CD14-positive monocyte (primary cell): Measurements from ENCODE around the gene MIF4GD. TPM values are rescaled to one million over a fixed set of nuclear protein-coding genes. Genes with fewer than 3 reads are reported as not detected.
A peak's percentile ranks its signal among the peaks of the same experiment; 100 is the strongest.

Experiments
- DNase-seq, 3 donors: peaks; one replicate each; pipeline ENCODE4 v3.0.0-alpha.2; 2011 to 2022
- H2AFZ ChIP-seq: 2 replicates; pipeline ENCODE4 v1.6.0; 2012; ENCODE audit warnings: mild to moderate bottlenecking, low read depth, low read length, inconsistent platforms; ENCODE audit not compliant: insufficient read depth, poor library complexity, severe bottlenecking
- H3K27ac ChIP-seq, 2 donors: 1 replicate in 1 of 2; 2 replicates in 1 of 2; pipeline ENCODE4 v1.5.1; 2012 to 2013; ENCODE audit warnings: low read length in 2 of 2, control low read depth in 1 of 2, inconsistent platforms in 1 of 2, low read depth in 1 of 2, mild to moderate bottlenecking in 1 of 2
- H3K27me3 ChIP-seq, 2 donors: one replicate each; pipeline versions ENCODE4 v1.6.0 to v1.6.1; 2011 to 2013; ENCODE audit warnings: low read length in 2 of 2; ENCODE audit not compliant: control insufficient read depth in 2 of 2, insufficient read depth in 2 of 2
- H3K36me3 ChIP-seq, 2 donors: replicated peaks in 1 of 2; 1 replicate in 1 of 2; 2 replicates in 1 of 2; pipeline versions ENCODE4 v1.5.1 to v1.6.1; 2012 to 2013; ENCODE audit warnings: low read length in 2 of 2, control low read depth in 1 of 2, inconsistent platforms in 1 of 2, mild to moderate bottlenecking in 1 of 2; ENCODE audit not compliant: insufficient read depth in 2 of 2, control insufficient read depth in 1 of 2
- H3K4me1 ChIP-seq, 2 donors: 1 replicate in 1 of 2; 2 replicates in 1 of 2; pipeline versions ENCODE4 v1.5.1 to v1.6.1; 2012 to 2013; ENCODE audit warnings: low read length in 2 of 2, control low read depth in 1 of 2, inconsistent platforms in 1 of 2, mild to moderate bottlenecking in 1 of 2, moderate library complexity in 1 of 2; ENCODE audit not compliant: insufficient read depth in 2 of 2, control insufficient read depth in 1 of 2
- H3K4me2 ChIP-seq: replicated peaks from 2 replicates; pipeline ENCODE3; 2012; ENCODE audit warnings: low read length, moderate library complexity, mild to moderate bottlenecking; ENCODE audit not compliant: poor library complexity, severe bottlenecking; ENCODE audit errors: extremely low read depth
- H3K4me3 ChIP-seq, 3 experiments: fragments of 200-600 bp in 1 of 3; sonication (generic) in 1 of 3; replicated peaks in 1 of 3; 1 replicate in 2 of 3; 2 replicates in 1 of 3; pipeline ENCODE4 v1.5.1; 2011 to 2013; ENCODE audit warnings: low read length in 3 of 3, mild to moderate bottlenecking in 3 of 3, control low read depth in 2 of 3, low read depth in 2 of 3, inconsistent platforms in 1 of 3, moderate library complexity in 1 of 3
- H3K79me2 ChIP-seq: 2 replicates; pipeline ENCODE4 v1.6.0; 2012; ENCODE audit warnings: mild to moderate bottlenecking, control low read depth, inconsistent platforms, low read length, moderate library complexity; ENCODE audit not compliant: insufficient read depth
- H3K9ac ChIP-seq: 2 replicates; pipeline ENCODE4 v1.6.0; 2017; ENCODE audit warnings: low read length, mild to moderate bottlenecking; ENCODE audit not compliant: insufficient read depth, poor library complexity, severe bottlenecking
- H3K9me3 ChIP-seq, 2 donors: replicated peaks in 1 of 2; 1 replicate in 1 of 2; 2 replicates in 1 of 2; pipeline versions ENCODE4 v1.5.1 to v1.6.1; 2012 to 2013; ENCODE audit warnings: low read length in 2 of 2, control low read depth in 1 of 2; ENCODE audit not compliant: control insufficient read depth in 1 of 2, insufficient read depth in 1 of 2
- H4K20me1 ChIP-seq: 2 replicates; pipeline ENCODE4 v1.6.0; 2012; ENCODE audit warnings: mild to moderate bottlenecking, low read length, control low read depth, moderate library complexity; ENCODE audit not compliant: insufficient read depth
- H3K27ac Mint-ChIP-seq, 7 donors: one replicate each; pipeline ENCODE4 v1.8.0; 2020; ENCODE audit warnings: mild to moderate bottlenecking in 7 of 7, mixed read lengths in 7 of 7, moderate library complexity in 6 of 7, inconsistent platforms in 2 of 7
- H3K27me3 Mint-ChIP-seq, 3 donors: one replicate each; pipeline ENCODE4 v1.8.0; 2021 to 2022; ENCODE audit warnings: low read depth in 3 of 3, mild to moderate bottlenecking in 3 of 3, mixed read lengths in 3 of 3, moderate library complexity in 3 of 3, inconsistent platforms in 1 of 3
- H3K36me3 Mint-ChIP-seq, 2 donors: one replicate each; pipeline ENCODE4 v1.8.0; 2020; ENCODE audit warnings: mixed read lengths in 2 of 2, inconsistent platforms in 1 of 2, mild to moderate bottlenecking in 1 of 2
- H3K4me1 Mint-ChIP-seq: one replicate; pipeline ENCODE4 v1.8.0; 2020; ENCODE audit warnings: mild to moderate bottlenecking, mixed read lengths
- H3K4me3 Mint-ChIP-seq, 2 donors: one replicate each; pipeline ENCODE4 v1.8.0; 2020; ENCODE audit warnings: mild to moderate bottlenecking in 2 of 2, mixed read lengths in 2 of 2, moderate library complexity in 1 of 2
- H3K9me3 Mint-ChIP-seq, 7 donors: one replicate each; pipeline ENCODE4 v1.8.0; 2020 to 2022; ENCODE audit warnings: mixed read lengths in 7 of 7, mild to moderate bottlenecking in 6 of 7, moderate library complexity in 6 of 7, inconsistent platforms in 2 of 7
- CTCF ChIP-seq: fragments of 200-600 bp; IDR thresholded peaks from one replicate; pipeline ENCODE4 v1.8.0; 2022; ENCODE audit warnings: antibody characterized with exemption, mild to moderate bottlenecking
- WGBS: methylation state at CpG from one replicate; pipeline ENCODE4 v1.1.5; 2013; ENCODE audit warnings: missing lambda C conversion rate; ENCODE audit not compliant: insufficient coverage; 5-methylcytosine and 5-hydroxymethylcytosine counted together
- intact Hi-C, 2 donors: fragments of 100-400 bp; cut with micrococcal nuclease; formaldehyde crosslinking; loops; one replicate each; pipeline versions ENCODE4 v1.15.0 to v1.15.1; 2023
- polyA plus RNA-seq, 3 donors: library from polyadenylated mRNA; depleted of rRNA in 1 of 3; unstranded in 2 of 3; stranded (reverse) in 1 of 3; fragments of 300-500 nt in 2 of 3; fragments of >200 nt in 1 of 3; fragmentation: Illumina TruSeq in 2 of 3; gene quantifications; 1 replicate in 2 of 3; 2 replicates in 1 of 3; pipeline ENCODE4 v1.2.3, GENCODE V29; 2012 to 2021

The MIF4GD gene
- polyA plus RNA-seq, 3 donors = 66.9 to 103 (median 80.6) TPM

DNA sequence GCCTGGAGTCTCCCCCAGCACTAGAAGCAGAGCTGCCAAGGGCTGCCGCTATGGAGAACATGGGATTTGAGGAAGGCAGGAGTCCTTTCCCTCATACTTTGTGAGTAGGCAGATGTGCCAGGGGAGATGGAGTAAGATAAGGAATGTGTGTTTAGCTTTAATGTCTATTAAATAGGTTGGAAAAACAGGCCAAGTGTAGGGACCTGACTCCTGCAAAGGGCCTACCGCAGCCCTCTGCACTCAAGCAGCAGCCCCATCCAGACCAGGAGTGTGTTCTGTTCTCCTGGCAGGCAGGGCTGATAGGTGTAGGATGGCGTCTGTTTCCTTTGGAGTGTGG, 1.8 kb upstream of the MIF4GD start:
- H3K4me1 ChIP-seq = peaks cover 40 to 45% of the 10 kb centered on the region in 2 donors
- intact Hi-C loops = loop anchor here in 1 of 2 donors (5.0 kb wide), 1 partner anchor 134 kb away; the partner anchor contains the start of gene GRB2
- H3K79me2 ChIP-seq = peaks cover 57% of the 10 kb centered on the region
- Mint-ChIP-seq H3K27ac (peak overlapping the region in 1 of 7 donors; percentile 68), H3K4me3 (no peak overlapping the region), H3K27me3 (peaks cover 0 to 2% (median 0%) of the 10 kb centered on the region in 3 donors), H3K9me3 (peaks cover 0 to 2% (median 0%) of the 10 kb centered on the region in 7 donors), H3K36me3 (peaks cover 24 to 46% of the 10 kb centered on the region in 2 donors), H3K4me1 (peaks cover 40% of the 10 kb centered on the region)
- 52% methylated on average over 2 of the region's 3 CpGs for WGBS
- no peak overlapping the region for H2AFZ ChIP-seq
- no peak overlapping the region for H3K9ac ChIP-seq
- H4K20me1 ChIP-seq = peaks cover 4% of the 10 kb centered on the region
- DNase-seq = no peak
- no peak overlapping the region for H3K4me3 ChIP-seq
- no peaks in the 10 kb centered on the region for H3K27me3 ChIP-seq
- H3K4me2 ChIP-seq = no peak overlapping the region
- H3K9me3 ChIP-seq = no peaks in the 10 kb centered on the region
- H3K27ac ChIP-seq = no peak overlapping the region
- H3K36me3 ChIP-seq = peaks cover 16 to 37% of the 10 kb centered on the region in 2 donors
- TF ChIP-seq CTCF = no peak

DNA sequence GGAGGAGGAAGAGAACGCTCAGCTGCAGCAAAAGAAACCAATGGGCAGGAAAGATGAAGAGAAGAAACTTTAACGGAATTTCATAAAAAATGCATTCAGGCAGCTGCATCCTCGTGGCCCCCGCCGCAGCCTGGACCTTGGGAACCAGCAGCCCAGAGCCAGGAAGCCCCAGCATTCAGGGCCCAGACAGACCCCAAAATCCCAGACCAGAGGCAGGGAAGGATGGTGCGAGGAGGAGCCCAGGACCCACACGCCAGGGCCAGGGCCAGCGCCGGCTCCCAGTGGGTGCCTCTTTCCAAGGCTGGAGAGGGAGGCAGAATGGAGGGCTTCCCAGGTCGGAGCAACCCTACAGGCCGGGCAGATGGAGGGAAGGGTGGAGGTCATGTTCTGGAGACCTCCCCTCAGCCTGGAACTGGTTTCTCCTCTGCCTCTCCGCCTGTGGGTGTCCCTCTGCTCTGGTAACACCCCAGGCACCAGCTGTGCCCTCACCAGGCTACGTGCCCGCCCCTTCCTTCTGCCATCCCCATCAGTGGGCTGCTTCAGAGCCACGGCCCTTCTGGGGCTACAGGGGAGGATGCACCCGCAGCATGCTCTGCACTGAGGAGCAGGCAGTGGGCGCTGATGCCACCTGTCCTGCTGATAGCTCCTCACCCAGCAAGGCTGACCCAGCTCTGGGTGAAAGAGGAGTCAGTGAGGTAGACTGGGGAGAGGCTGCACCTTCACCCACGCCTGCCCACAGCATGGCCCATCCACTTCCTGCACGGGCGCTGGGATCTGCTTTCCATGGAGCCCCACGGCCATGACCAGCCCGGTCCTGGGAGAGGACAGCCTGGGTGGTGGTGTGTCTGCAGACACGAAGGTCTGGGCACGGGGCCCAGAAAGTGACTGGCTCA, 1.2 kb upstream of the MIF4GD start:
- Mint-ChIP-seq H3K27ac (peak overlapping the region; percentile 0 to 81 (median 70)), H3K4me1 (peaks cover 46% of the 10 kb centered on the region), H3K9me3 (peaks cover 0 to 2% (median 0%) of the 10 kb centered on the region in 7 donors), H3K36me3 (peaks cover 22 to 40% of the 10 kb centered on the region in 2 donors), H3K27me3 (peaks cover 0 to 2% (median 0%) of the 10 kb centered on the region in 3 donors), H3K4me3 (peak overlapping the region; percentile 72 to 87)
- intact Hi-C loops = loop anchor here in 1 of 2 donors (5.0 kb wide), 1 partner anchor 135 kb away; the partner anchor contains the start of gene GRB2
- Histone ChIP-seq H3K4me3 (peak overlapping the region; percentile 71 to 92 (median 83)), H3K36me3 (peaks cover 15 to 31% of the 10 kb centered on the region in 2 donors), H3K4me2 (peak overlapping the region; percentile 89), H3K79me2 (peaks cover 63% of the 10 kb centered on the region), H3K27me3 (no peaks in the 10 kb centered on the region), H3K9ac (peak overlapping the region; percentile 83), H2AFZ (peak overlapping the region; percentile 91), H3K9me3 (no peaks in the 10 kb centered on the region), H3K27ac (peak overlapping the region; percentile 52 to 90), H3K4me1 (peaks cover 46 to 51% of the 10 kb centered on the region in 2 donors), H4K20me1 (peaks cover 4% of the 10 kb centered on the region)
- no peak for TF ChIP-seq CTCF
- 60% methylated on average over 20 of the region's 24 CpGs for WGBS
- DNase-seq = no peak
